WTC11 (cell line): Measurements from ENCODE around the gene GRIN2A. TPM values are rescaled to one million over a fixed set of nuclear protein-coding genes. Genes with fewer than 3 reads are reported as not detected.

ENCODE experiments used
- ATAC-seq: fragments of 200-7000 bp; cut with Tn5 transposase; 2 replicates; pipeline ENCODE4 v1.10.0; 2021; ENCODE audit warnings: mild to moderate bottlenecking, moderate library complexity
- CTCF ChIA-PET: fragments of 300-600 bp; sonication (Branson Sonifier 250); formaldehyde crosslinking; loops from one replicate; lab custom pipeline; 2021; ENCODE audit warnings: antibody characterized with exemption; lab: Charles Lee
- POLR2A ChIA-PET: fragments of 350-600 bp; sonication (Branson Sonifier 250); formaldehyde crosslinking; loops from one replicate; lab custom pipeline; 2021; ENCODE audit warnings: antibody characterized with exemption; lab: Charles Lee
- DNase-seq: peaks from one replicate; pipeline ENCODE4 v3.0.0; 2021; ENCODE audit warnings: low spot score
- H3K27ac Mint-ChIP-seq: 2 replicates; pipeline ENCODE4 v1.8.0; 2021; ENCODE audit warnings: mixed read lengths
- H3K27me3 Mint-ChIP-seq: 2 replicates; pipeline ENCODE4 v1.8.0; 2021; ENCODE audit warnings: low read depth, mild to moderate bottlenecking, moderate library complexity, mixed read lengths
- H3K36me3 Mint-ChIP-seq: 2 replicates; pipeline ENCODE4 v1.8.0; 2021; ENCODE audit warnings: mixed read lengths
- H3K4me1 Mint-ChIP-seq: 2 replicates; pipeline ENCODE4 v1.8.0; 2022; ENCODE audit warnings: mixed read lengths
- H3K4me3 Mint-ChIP-seq: 2 replicates; pipeline ENCODE4 v1.8.0; 2021; ENCODE audit warnings: mild to moderate bottlenecking, moderate library complexity, mixed read lengths
- H3K9me3 Mint-ChIP-seq: 2 replicates; pipeline ENCODE4 v1.8.0; 2021; ENCODE audit warnings: mixed read lengths
- ATF1 ChIP-seq: sonication (generic); formaldehyde crosslinking; IDR thresholded peaks from 2 replicates; pipeline ENCODE4 v1.8.1; 2023; ENCODE audit warnings: mild to moderate bottlenecking, moderate library complexity, missing genetic modification reagents
- CREM ChIP-seq: sonication (generic); formaldehyde crosslinking; IDR thresholded peaks from 2 replicates; pipeline ENCODE4 v1.8.1; 2022; ENCODE audit warnings: mild to moderate bottlenecking, missing genetic modification reagents, moderate library complexity
- ETV6 ChIP-seq: sonication (generic); formaldehyde crosslinking; IDR thresholded peaks from 2 replicates; pipeline ENCODE4 v1.8.1; 2022; ENCODE audit warnings: mild to moderate bottlenecking, missing genetic modification reagents
- FOXP1 ChIP-seq: sonication (generic); formaldehyde crosslinking; IDR thresholded peaks from 2 replicates; pipeline ENCODE4 v1.8.0; 2022; ENCODE audit warnings: missing genetic modification reagents, mild to moderate bottlenecking, moderate library complexity, borderline replicate concordance
- GRHL2 ChIP-seq: fragments of 250-450 bp; sonication (Bioruptor Pico); IDR thresholded peaks from 2 replicates; pipeline ENCODE4 v1.8.0; 2022; ENCODE audit warnings: mild to moderate bottlenecking, moderate library complexity; ENCODE audit not compliant: insufficient replicate concordance, severe bottlenecking
- KAT7 ChIP-seq: sonication (generic); formaldehyde crosslinking; IDR thresholded peaks from 2 replicates; pipeline ENCODE4 v1.8.1; 2023; ENCODE audit warnings: missing genetic modification reagents, mild to moderate bottlenecking, borderline replicate concordance
- MXD4 ChIP-seq: fragments of 250-450 bp; sonication (Bioruptor Pico); IDR thresholded peaks from 2 replicates; pipeline ENCODE4 v1.8.0; 2021; ENCODE audit warnings: mild to moderate bottlenecking, moderate library complexity, borderline replicate concordance
- MYBL2 ChIP-seq: sonication (generic); formaldehyde crosslinking; IDR thresholded peaks from 2 replicates; pipeline ENCODE4 v1.8.1; 2023; ENCODE audit warnings: mild to moderate bottlenecking, moderate library complexity, missing genetic modification reagents
- NFYB ChIP-seq: sonication (generic); formaldehyde crosslinking; conservative IDR thresholded peaks from 2 replicates; pipeline ENCODE4 v1.8.0; 2022; ENCODE audit warnings: low read depth, missing genetic modification reagents
- NR1H2 ChIP-seq: sonication (generic); formaldehyde crosslinking; IDR thresholded peaks from 2 replicates; pipeline ENCODE4 v1.9.0; 2021; ENCODE audit warnings: mild to moderate bottlenecking, moderate library complexity, missing genetic modification reagents
- NR2C2 ChIP-seq: sonication (generic); formaldehyde crosslinking; IDR thresholded peaks from 2 replicates; pipeline ENCODE4 v1.8.0; 2022; ENCODE audit warnings: mild to moderate bottlenecking, missing genetic modification reagents
- PRRX2 ChIP-seq: fragments of 250-450 bp; sonication (Bioruptor Pico); IDR thresholded peaks from 2 replicates; pipeline ENCODE4 v1.8.0; 2021; ENCODE audit warnings: mild to moderate bottlenecking
- SP1 ChIP-seq: sonication (generic); formaldehyde crosslinking; conservative IDR thresholded peaks from 2 replicates; pipeline ENCODE4 v1.8.1; 2022; ENCODE audit warnings: missing genetic modification reagents
- TCF7 ChIP-seq: sonication (generic); formaldehyde crosslinking; IDR thresholded peaks from 2 replicates; pipeline ENCODE4 v1.8.0; 2022; ENCODE audit warnings: mild to moderate bottlenecking, low read depth, missing genetic modification reagents, moderate library complexity
- ZNF121 ChIP-seq: sonication (generic); formaldehyde crosslinking; IDR thresholded peaks from 2 replicates; pipeline ENCODE4 v1.8.0; 2023; ENCODE audit warnings: missing genetic modification reagents
- ZNF219 ChIP-seq: sonication (generic); formaldehyde crosslinking; IDR thresholded peaks from 2 replicates; pipeline ENCODE4 v1.8.0; 2023; ENCODE audit warnings: missing genetic modification reagents, mild to moderate bottlenecking, borderline replicate concordance
- total RNA-seq: library from RNA; stranded (reverse); gene quantifications from 3 replicates; pipeline ENCODE4 v1.2.3, GENCODE V29; 2021
- TF ChIP-seq, protein P1 (sequence below): sonication (generic); formaldehyde crosslinking; IDR thresholded peaks from 2 replicates; pipeline ENCODE4 v1.8.0; 2022; ENCODE audit warnings: mild to moderate bottlenecking, missing genetic modification reagents
- TF ChIP-seq, protein P2 (sequence below): sonication (generic); formaldehyde crosslinking; IDR thresholded peaks from 2 replicates; pipeline ENCODE4 v1.8.1; 2022; ENCODE audit warnings: mild to moderate bottlenecking, moderate library complexity, missing genetic modification reagents
- TF ChIP-seq, protein P3 (sequence below): sonication (generic); formaldehyde crosslinking; IDR thresholded peaks from 2 replicates; pipeline ENCODE4 v1.8.1; 2023; ENCODE audit warnings: mild to moderate bottlenecking, missing genetic modification reagents, moderate library complexity
- TF ChIP-seq, protein P4 (sequence below): sonication (generic); formaldehyde crosslinking; IDR thresholded peaks from 2 replicates; pipeline ENCODE4 v1.8.0; 2023; ENCODE audit warnings: mild to moderate bottlenecking, missing genetic modification reagents
- TF ChIP-seq, protein P5 (sequence below): sonication (generic); formaldehyde crosslinking; IDR thresholded peaks from 2 replicates; pipeline ENCODE4 v1.8.1; 2023; ENCODE audit warnings: mild to moderate bottlenecking, missing genetic modification reagents
- TF ChIP-seq, protein P6 (sequence below): fragments of 250-450 bp; sonication (Bioruptor Pico); conservative IDR thresholded peaks from 2 replicates; pipeline ENCODE4 v1.9.0; 2021; ENCODE audit warnings: mild to moderate bottlenecking
- TF ChIP-seq, protein P7 (sequence below): fragments of 250-450 bp; sonication (Bioruptor Pico); IDR thresholded peaks from 2 replicates; pipeline ENCODE4 v1.8.0; 2021; ENCODE audit warnings: mild to moderate bottlenecking

GRIN2A gene
- total RNA-seq, 1 experiment from 2014 or later: 3.5 TPM

DNA sequence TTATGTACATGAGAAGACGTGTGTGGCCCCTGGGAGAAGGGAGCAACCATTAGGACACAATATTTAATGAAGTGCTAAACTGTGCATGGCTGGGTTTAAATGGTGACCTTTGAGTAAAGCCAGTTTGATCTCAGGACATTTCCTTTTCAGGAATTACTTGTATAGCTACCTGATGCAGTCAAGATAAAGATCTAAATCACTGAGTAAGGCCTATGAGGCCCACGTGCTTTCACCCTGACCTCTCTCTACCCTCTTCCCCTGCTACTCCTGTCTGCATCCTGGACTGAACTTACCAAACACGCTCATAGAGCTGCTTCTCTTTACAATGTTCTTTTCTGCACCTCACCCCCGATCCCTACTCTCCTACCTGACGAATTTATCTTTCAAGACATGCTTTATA, 98.9 kb downstream of the GRIN2A start:
- Mint-ChIP-seq H3K4me3 (no peak overlapping the region), H3K36me3 (no peaks in the 10 kb centered on the region), H3K4me1 (peaks cover 8% of the 10 kb centered on the region), H3K27ac (no peak overlapping the region)
- POLR2A ChIA-PET: no interaction called here
- TF ChIP-seq, protein P1, sequence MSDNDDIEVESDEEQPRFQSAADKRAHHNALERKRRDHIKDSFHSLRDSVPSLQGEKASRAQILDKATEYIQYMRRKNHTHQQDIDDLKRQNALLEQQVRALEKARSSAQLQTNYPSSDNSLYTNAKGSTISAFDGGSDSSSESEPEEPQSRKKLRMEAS (CRISPR knock-in tag): no peak
- no peak for TF ChIP-seq FOXP1
- no peak for TF ChIP-seq CREM (CRISPR knock-in tag)
- no peak for TF ChIP-seq ETV6 (CRISPR knock-in tag)
- TF ChIP-seq, protein P2, sequence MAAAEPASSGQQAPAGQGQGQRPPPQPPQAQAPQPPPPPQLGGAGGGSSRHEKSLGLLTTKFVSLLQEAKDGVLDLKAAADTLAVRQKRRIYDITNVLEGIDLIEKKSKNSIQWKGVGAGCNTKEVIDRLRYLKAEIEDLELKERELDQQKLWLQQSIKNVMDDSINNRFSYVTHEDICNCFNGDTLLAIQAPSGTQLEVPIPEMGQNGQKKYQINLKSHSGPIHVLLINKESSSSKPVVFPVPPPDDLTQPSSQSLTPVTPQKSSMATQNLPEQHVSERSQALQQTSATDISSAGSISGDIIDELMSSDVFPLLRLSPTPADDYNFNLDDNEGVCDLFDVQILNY (CRISPR knock-in tag): no peak
- TF ChIP-seq, all 79 proteins: peak for 0
- DNase-seq: no peak
- H3K9me3 Mint-ChIP-seq: peaks cover 15% of the 10 kb centered on the region
- CTCF ChIA-PET: no interaction called here
- H3K27me3 Mint-ChIP-seq: no peaks in the 10 kb centered on the region; the same call in none of the 2 replicates
- ATAC-seq: no peak

DNA sequence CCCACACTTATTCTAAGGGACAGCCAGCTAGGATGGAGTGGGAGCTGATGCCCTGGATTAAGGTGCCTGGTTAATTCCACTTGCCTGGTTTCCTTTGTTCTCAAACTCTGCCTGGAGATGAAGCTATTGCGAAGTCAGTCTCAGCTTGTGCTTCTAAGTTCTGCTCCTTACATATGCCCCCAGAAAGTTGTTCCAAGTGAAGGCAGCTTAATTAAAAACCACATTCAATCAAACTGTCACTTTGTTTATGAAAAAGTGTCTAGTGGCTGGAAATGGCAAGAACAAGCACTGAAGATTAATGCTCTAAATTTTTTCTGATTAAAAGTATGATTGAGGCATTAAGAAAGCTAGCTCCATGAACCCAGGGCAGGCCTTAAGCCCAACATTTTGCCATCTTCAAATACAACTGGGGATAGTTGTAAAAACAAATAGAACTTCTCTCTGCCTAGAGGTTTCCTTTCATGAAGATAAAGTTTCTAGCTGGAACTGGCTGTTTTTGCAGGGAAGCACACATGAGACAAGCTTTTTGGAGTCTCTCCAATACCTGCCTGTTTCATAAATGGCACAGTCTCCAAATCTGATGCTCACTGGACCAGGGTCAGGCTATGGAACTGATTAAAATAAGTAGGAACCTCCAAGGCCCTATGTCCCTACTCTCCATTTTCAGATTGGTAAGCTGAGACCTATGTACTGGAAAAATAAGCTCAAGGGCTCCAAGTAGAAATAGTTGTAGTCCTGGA, 100.9 kb downstream of the GRIN2A start:
- Mint-ChIP-seq H3K36me3 (peaks cover 2% of the 10 kb centered on the region; the same call in 1 of the 2 replicates), H3K4me1 (peaks cover 14% of the 10 kb centered on the region), H3K27me3 (peaks cover 12% of the 10 kb centered on the region), H3K9me3 (peaks cover 26% of the 10 kb centered on the region), H3K4me3 (no peak overlapping the region), H3K27ac (no peak overlapping the region)
- POLR2A ChIA-PET: no interaction called here
- DNase-seq (no peak), ATAC-seq (no peak)
- CTCF ChIA-PET: interaction anchor here (0.5 kb wide), 1 partner anchor 930 kb away, joined by 3 read pairs; no protein-coding TSS in a partner anchor
- TF ChIP-seq, protein P3, sequence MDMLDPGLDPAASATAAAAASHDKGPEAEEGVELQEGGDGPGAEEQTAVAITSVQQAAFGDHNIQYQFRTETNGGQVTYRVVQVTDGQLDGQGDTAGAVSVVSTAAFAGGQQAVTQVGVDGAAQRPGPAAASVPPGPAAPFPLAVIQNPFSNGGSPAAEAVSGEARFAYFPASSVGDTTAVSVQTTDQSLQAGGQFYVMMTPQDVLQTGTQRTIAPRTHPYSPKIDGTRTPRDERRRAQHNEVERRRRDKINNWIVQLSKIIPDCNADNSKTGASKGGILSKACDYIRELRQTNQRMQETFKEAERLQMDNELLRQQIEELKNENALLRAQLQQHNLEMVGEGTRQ (CRISPR knock-in tag): no peak
- no peak for TF ChIP-seq TCF7 (CRISPR knock-in tag)
- TF ChIP-seq, protein P4, sequence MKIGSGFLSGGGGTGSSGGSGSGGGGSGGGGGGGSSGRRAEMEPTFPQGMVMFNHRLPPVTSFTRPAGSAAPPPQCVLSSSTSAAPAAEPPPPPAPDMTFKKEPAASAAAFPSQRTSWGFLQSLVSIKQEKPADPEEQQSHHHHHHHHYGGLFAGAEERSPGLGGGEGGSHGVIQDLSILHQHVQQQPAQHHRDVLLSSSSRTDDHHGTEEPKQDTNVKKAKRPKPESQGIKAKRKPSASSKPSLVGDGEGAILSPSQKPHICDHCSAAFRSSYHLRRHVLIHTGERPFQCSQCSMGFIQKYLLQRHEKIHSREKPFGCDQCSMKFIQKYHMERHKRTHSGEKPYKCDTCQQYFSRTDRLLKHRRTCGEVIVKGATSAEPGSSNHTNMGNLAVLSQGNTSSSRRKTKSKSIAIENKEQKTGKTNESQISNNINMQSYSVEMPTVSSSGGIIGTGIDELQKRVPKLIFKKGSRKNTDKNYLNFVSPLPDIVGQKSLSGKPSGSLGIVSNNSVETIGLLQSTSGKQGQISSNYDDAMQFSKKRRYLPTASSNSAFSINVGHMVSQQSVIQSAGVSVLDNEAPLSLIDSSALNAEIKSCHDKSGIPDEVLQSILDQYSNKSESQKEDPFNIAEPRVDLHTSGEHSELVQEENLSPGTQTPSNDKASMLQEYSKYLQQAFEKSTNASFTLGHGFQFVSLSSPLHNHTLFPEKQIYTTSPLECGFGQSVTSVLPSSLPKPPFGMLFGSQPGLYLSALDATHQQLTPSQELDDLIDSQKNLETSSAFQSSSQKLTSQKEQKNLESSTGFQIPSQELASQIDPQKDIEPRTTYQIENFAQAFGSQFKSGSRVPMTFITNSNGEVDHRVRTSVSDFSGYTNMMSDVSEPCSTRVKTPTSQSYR: no peak
- TF ChIP-seq NR1H2: no peak
- no peak for TF ChIP-seq ATF1 (CRISPR knock-in tag)
- TF ChIP-seq MYBL2: no peak
- TF ChIP-seq MXD4 (CRISPR knock-in tag): no peak
- TF ChIP-seq, protein P5, sequence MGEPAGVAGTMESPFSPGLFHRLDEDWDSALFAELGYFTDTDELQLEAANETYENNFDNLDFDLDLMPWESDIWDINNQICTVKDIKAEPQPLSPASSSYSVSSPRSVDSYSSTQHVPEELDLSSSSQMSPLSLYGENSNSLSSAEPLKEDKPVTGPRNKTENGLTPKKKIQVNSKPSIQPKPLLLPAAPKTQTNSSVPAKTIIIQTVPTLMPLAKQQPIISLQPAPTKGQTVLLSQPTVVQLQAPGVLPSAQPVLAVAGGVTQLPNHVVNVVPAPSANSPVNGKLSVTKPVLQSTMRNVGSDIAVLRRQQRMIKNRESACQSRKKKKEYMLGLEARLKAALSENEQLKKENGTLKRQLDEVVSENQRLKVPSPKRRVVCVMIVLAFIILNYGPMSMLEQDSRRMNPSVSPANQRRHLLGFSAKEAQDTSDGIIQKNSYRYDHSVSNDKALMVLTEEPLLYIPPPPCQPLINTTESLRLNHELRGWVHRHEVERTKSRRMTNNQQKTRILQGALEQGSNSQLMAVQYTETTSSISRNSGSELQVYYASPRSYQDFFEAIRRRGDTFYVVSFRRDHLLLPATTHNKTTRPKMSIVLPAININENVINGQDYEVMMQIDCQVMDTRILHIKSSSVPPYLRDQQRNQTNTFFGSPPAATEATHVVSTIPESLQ (CRISPR knock-in tag): no peak
- TF ChIP-seq NR2C2 (CRISPR knock-in tag): no peak
- no peak for TF ChIP-seq PRRX2 (CRISPR knock-in tag)
- no peak for TF ChIP-seq CREM (CRISPR knock-in tag)
- no peak for TF ChIP-seq NFYB (CRISPR knock-in tag)
- TF ChIP-seq ZNF219 (CRISPR knock-in tag): no peak
- TF ChIP-seq KAT7 (CRISPR knock-in tag): no peak
- TF ChIP-seq, protein P6, sequence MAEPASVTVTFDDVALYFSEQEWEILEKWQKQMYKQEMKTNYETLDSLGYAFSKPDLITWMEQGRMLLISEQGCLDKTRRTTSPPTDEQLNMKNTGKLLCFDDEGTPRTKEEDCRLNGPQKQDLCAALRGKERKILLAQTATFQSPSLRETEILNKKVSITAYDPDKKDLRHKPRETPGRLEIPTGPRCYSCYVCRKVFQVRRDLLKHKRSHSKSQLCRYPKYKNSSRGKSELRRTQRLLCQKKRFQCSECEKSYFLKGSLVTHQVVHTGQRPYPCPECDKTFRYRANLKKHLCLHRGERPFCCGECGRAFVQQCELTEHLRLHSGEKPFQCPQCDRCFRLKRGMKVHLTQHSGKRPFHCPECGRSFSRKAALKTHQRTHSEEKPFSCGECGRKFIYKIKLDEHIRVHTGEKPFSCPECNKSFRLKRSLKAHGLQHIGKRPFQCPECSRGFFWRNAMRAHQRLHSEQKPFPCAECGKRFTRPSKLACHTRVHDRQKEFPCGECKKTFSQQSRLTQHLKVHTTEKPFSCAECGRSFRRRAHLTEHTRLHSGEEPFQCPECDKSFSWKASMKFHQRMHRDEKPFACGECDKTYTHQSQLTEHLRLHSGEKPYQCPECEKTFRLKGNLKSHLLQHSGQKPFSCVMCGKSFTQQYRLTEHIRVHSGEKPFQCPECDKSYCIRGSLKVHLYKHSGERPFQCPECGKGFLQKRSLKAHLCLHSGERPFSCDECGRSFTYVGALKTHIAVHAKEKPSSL (CRISPR knock-in tag): no peak
- no peak for TF ChIP-seq SP1 (CRISPR knock-in tag)
- TF ChIP-seq ZNF121: no peak
- TF ChIP-seq, protein P7, sequence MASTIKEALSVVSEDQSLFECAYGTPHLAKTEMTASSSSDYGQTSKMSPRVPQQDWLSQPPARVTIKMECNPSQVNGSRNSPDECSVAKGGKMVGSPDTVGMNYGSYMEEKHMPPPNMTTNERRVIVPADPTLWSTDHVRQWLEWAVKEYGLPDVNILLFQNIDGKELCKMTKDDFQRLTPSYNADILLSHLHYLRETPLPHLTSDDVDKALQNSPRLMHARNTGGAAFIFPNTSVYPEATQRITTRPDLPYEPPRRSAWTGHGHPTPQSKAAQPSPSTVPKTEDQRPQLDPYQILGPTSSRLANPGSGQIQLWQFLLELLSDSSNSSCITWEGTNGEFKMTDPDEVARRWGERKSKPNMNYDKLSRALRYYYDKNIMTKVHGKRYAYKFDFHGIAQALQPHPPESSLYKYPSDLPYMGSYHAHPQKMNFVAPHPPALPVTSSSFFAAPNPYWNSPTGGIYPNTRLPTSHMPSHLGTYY (CRISPR knock-in tag): no peak
- TF ChIP-seq GRHL2: no peak
